Fibroblast of skin of left biceps (primary cell): Measurements from ENCODE around the gene SRRM5.
A peak's percentile ranks its signal among the peaks of the same experiment; 100 is the strongest.
"Not testable (repeated sequence)": the region's sequence is repeated elsewhere in the genome, so short reads cannot be mapped to it uniquely, and the experiment has no call there.

Experiments used
- DNase-seq, 2 experiments: peaks; one replicate each; pipeline ENCODE4 v3.0.0-alpha.2; 2013; ENCODE audit warnings: low read depth in 2 of 2

SRRM5 gene

GRCh38 chr19:43591904-43592772 lies 19.8 kb upstream of the SRRM5 start:
- DNase-seq = no peak

DNA sequence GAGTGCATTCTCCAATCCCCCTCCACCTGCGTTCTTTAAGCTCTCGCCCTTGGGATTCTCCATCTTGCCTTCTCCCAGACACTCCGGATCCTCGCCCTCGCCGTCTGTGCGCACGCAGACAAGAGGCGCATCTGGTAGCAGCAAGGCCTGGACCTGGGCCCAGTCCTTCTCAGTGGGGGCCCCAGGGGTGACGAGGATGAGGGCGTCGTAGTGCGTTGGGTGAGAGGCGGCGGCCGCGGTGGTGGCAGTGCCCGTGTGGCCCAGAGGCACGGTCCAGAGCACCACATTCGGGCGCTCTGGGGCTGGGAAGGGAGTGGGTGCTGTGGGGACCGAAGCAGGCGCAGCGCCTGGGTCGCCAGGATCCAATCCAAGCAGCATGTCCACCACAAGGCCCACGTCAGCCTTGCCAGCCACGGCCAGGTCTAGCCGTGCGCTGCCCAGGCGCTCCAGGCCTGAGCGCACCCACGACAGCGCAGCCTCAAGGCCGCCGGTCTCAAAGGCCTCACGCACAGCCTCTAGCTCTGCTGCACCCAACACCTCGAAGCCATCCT lies 19.0 kb upstream of the SRRM5 start:
- no peak for DNase-seq

DNA sequence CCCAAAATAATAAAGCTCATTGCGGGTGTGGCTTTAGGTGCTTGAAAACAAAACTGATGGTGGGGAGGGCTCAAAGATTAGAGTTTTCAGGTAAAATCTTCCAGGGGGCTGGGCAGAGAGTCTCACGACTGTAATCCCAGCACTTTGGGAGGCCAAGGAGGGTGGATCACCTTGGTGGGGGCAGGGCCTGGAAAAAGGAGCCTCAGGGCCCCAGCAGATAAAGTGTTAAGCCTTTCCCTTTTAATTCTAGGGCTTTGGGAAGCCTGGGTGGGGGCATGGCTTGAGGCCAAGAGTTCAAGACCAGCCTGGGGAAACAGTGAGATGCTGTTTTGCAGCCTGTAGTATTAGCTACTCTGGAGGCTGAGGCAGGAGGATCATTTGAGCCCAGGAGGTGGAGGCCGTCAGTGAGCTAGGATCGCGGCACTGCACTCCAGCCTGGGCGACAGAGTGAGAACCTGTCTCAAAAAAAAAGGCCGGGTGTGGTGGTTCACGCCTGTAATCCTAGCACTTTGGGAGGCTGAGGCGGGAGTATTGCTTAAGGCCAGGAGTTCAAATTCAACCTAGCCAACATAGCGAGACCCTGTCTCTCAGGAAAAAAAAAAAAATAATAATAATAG lies 17.7 kb upstream of the SRRM5 start:
- no peak for DNase-seq

GRCh38 chr19:43594710-43595604 lies 16.9 kb upstream of the SRRM5 start:
- DNase-seq = no peak

- no peak for DNase-seq
Observed at GRCh38 chr19:43595605-43595998, 16.3 kb upstream of the SRRM5 start.

DNA sequence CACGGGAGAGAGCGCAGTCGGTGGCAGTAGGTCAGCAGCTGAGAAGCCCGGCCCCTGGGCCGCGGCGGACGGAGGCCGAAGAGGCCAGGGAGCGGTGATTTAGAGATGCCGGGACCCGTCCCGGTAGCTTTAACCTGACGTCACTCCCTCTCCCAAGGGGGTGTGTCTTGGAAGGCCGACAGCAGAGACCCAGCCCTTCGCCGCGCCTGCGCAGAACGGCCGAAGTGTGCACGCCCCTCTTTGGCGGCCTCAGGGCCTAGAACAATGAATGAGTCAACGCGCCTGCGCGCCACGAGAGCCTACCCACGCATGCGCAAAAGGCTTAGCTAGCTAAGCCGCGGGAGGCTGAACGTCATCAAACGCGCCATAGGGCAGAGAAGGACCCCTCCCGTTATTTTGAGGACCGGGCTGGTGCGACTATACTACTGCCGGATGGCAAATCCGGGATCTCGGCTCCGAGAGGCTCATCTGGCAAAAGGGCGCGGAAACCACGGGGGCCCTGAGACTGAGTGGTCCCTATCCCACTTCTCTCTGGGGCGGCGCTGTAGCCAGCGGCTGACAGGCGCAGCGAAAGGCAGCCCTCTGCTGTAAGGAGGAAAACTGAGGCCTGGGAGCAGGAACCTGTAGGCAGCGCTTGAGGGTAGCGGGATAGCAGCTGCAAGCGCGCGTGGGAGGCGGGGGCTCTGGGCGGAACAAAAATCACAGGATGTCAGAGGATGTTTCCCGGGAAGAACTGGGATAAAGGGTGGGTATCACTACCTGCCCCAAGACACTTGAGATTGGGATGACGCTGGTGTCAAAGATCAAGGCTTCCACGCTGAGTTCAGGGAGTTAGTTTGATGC lies 15.7 kb upstream of the SRRM5 start, which contains the start of the genes IRGQ and ZNF576:
Gene IRGQ (minus strand): TSS at position 136 of the 843 bp plus-strand sequence. CDS start 796 bp downstream, outside the sequence.
Gene ZNF576 (plus strand): TSS at position 597 of the 843 bp plus-strand sequence. CDS start 514 bp downstream, outside the sequence.
- DNase-seq = peak; percentile 97 to 98

- DNase-seq = no peak
Observed at GRCh38 chr19:43596842-43597461, 14.9 kb upstream of the SRRM5 start.

DNA sequence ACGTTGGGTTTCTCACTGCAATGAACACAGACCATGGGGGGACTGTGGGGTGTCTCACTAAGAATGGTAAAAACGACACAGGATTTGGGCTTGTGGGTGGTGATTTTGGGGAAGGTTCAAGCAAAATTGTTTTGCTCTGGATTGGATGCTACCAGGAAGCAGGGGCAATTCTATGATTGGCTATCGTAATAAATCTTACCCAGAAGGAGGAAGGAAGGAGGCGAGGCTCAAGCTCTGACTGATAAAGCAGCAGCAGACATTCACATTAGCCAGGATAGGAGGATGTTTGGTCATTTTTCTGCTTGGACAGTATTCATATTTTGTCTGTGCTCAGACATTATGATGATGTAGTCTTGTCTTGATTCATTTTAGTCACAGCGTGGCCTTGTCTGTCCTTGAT lies 14.0 kb upstream of the SRRM5 start:
- no peak for DNase-seq

DNA sequence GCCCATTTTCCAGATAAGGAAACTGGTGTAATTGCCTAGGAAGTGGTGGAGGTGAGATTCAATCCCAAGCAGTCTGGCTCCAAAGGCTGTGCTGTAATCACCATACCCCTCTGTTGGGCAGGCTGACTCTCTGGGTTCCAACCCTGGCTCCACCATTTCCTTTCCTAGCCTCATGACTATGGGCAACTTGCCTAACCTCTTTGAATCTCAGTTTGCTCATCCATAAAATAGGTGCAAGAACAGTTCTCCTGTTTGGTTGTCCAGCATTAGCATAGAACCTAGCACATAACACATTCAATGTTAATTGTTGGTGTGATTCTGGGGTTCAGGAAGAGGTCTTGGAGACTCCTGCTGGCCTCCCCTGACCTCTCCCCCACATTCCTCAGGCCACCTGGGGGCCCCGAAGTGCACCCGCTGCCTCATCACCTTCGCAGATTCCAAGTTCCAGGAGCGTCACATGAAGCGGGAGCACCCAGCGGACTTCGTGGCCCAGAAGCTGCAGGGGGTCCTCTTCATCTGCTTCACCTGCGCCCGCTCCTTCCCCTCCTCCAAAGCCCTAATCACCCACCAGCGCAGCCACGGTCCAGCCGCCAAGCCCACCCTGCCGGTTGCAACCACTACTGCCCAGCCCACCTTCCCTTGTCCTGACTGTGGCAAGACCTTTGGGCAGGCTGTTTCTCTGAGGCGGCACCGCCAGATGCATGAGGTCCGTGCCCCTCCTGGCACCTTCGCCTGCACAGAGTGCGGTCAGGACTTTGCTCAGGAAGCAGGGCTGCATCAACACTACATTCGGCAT lies 13.2 kb upstream of the SRRM5 start:
- no peak for DNase-seq

DNA sequence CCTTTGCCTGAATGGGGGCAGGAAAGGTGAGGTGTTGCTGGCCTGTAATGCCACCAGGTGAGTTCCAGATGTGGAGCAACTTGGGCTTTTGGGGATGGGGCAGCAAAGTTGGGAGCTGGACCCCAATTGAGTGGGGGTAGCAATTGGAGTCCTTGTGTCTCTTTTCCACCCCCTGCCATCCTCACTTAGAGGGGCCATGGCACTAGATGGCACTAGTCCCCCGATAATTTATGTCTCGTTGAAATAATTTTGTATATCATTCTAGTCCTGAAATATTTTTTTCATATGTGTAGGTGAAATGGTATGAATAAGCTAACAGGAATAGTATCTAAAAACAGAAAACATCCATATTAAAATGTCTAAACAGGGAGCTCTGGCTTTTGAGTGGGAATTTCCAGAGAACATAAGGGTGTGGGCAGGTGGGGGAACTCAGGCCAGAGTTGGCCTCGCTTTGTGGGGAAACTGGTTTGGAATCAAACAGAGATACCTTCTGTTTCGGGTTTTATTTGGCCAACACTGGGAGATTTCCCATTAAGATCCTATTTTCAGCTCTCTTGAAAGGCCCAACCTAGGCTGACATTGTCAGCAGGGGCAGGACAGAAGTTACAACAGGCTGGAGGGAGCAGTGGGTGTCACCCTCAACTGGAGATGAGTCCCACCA lies 12.1 kb upstream of the SRRM5 start:
- no peak for DNase-seq

DNA sequence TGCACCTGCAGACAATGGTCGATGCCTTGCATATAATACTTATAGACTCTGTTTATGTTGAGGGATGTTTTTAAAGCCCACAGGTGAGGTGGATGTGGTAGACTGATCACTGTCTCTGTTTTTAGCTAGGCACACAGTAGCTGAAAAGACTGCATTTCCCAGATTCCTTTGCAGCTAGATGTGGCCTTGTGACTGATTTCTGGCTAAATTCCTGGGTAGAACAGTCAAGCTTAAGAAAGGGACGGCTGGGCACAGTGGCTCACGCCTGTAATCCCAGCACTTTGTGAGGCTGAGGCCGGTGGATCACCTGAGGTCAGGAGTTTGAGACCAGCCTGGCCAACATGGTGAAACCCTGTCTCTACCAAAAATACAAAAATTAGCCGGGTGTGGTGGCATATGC lies 11.6 kb upstream of the SRRM5 start:
- DNase-seq = not testable (repeated sequence)

- DNase-seq = no peak
Observed at GRCh38 chr19:43605875-43606568, 5.9 kb upstream of the SRRM5 start.

DNA sequence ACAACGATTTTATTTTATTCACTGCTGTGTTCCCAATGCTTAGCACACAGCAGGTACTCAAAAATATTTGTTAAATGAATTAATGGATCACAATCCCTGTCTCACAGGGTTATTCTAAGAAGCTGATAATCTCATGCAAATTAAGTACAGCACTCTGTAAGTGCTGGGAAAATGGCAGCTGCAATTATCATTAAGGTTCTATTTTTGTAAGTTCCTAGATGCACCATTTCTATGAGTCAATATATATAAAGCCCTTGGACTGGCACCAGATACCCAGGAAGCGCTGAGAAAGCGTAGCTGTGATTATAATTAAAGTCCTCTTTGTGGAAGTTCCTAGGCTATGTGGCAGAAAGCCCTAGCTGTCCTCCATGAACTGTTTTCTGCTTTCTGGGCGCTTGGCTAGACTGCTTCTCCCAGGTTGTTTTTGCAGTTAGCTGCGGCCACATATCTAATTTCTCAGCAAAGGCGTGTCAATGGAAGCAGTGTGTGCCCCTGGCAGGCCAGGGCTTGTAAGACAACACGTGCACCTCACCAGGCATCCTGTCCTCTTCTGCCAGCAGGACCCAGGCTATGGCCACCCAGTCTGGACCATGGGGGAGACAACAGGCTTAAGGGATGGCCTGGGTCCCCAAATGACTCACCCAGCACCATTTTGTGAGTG lies 5.2 kb upstream of the SRRM5 start:
- no peak for DNase-seq

DNA sequence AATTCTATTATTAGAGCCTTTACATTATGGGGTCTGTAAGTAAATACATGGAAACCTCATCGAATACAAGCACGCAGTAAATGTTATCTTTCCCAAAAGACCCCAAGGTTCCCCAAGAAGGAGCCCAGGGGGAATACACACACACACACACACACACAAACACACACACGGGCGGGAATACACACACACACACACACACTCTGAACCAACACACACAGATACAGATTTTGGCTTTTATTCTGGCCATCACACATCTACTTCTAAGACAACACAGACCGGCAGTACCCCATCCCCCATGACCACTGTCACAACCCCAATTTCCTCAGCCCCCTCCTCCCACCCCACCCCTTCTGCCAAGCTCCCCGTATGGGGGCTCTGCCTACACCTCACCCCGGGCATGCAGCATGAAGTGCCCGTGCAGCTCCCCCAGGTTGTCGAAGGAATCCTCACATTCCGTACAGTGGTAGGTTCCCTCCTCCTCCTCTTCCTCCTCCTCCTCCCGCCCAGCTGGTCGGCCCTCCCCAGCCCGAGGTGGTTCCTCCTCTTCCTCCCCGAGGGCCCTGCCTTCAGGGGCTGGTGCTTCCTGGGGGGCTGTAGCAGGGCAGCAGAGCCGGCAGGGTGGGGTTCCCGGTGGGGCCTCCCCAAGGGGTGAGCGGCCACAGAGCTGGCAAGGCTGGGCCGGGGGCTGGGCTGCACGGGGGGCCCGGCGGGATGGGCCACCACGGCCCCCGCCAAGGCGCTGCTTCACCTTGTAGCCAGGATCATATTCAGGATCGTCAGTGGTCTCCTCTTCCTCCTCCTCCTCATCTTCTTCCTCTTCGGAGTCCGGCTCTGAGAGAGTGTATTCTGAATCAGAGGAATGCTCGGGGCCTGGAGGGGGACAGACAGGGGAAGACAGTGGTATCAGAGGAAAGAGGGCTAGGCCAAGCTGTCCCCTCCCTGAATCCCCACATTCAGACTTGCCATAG lies 4.4 kb upstream of the SRRM5 start:
- no peak for DNase-seq

DNA sequence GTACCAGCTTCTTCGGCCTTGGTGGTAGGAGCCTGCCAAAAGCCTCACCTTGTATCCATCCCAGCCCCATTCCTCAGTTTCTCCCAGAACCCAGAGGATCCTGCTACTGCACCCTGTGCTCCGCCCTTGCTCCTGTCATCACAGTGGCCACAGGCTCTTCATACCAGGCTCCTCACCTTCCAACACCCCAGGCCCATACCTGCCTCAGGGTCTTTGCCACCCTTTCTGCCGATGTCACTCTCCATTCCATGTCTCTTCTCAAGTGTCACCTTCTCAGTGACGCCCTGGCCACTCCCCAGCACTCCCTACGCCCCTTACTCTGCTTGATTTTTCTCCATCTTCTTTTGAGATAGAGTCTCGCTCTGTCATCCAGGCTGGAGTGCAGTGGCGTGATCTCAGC lies 2.0 kb upstream of the SRRM5 start:
- DNase-seq = no peak

DNA sequence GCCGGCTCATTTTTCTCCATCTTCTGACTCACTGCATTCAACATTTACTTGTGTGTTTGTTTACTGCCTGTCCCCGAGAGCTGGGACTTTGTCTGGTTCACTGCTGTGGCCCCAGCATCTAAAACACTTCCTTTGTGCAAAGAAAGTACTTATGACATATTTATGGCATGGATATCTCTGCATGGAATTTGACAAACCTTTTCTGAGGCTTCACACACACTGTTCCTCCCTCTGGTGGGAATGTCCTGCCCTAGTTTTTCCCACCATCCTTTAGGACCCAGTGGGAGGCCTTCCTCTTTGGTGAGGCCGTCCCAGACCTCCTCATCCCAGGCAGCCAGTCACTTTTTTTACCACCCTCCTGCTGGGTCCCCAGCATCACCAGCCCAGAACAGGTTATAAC lies 1.4 kb upstream of the SRRM5 start:
- DNase-seq = no peak

DNA sequence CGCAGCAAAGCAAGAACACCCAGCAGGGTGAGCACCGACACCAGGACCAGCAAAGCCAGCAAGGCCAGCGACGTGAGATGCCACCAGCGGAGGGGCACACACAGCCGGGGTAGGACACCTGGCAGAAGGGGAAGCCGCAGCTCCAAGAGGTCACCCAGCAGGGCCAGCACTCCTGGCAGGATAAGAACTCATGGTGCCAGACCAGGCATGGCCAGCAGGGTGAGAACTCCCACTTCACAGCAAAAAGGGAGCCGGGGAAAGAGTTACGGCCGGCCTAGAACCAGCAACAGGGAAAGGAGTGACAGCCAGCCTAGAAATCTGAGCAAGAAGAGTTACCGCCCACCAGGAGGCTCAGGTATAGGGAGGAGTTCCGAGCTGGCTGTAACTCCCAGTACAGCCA lies 486 bp downstream of the SRRM5 start:
- no peak for DNase-seq
